Measurements from ENCODE around the gene RWDD1.

RWDD1 gene

DNA sequence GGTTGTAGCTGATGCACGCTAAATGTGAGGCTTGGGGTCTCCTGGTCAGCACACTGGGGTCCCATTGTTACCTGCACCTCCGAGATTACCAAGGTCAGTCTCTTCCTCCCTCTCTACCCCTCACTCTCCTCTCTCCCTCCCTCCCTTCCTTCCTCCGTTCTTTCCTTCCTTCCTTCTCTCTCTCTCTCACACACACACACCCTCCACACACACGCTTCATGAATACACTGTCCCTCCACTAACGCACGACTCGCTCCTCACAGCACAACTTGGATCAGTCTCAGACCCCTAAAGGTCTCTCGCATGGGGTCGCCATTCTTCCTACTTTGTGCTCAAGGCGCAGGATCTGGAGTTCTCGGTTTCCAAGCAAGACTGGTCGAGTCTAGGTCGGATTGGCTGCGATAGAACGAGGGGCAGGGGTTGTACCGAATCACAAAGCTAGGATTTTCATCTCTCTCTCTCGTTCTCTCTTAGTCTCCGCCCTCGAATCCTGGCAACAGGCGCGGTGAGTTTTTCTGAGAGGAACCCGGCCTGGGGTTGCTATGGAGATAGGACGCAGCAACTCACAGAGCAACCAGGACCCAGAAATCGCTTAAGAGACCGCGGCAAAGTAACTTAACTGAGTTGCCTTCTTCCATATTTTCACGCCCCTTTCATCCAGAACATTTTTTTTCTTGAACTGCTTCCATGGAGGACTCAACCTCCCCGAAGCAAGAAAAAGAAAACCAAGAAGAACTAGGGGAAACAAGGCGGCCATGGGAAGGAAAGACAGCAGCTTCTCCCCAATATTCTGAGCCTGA, 44.8 kb downstream of the RWDD1 start, which contains the start of gene RSPH4A:
Gene RSPH4A, plus strand, starts transcription at position 543 of the 800 bp plus-strand sequence. Its CDS starts 145 bp downstream, at position 688.
- peak; percentile 53 for DNase-seq (ENCODE audit: low read depth)

- DNase-seq (ENCODE audit: low read depth), result no peak
Measured at GRCh38 chr6:116616737-116617053, 45.4 kb downstream of the RWDD1 start.

DNA sequence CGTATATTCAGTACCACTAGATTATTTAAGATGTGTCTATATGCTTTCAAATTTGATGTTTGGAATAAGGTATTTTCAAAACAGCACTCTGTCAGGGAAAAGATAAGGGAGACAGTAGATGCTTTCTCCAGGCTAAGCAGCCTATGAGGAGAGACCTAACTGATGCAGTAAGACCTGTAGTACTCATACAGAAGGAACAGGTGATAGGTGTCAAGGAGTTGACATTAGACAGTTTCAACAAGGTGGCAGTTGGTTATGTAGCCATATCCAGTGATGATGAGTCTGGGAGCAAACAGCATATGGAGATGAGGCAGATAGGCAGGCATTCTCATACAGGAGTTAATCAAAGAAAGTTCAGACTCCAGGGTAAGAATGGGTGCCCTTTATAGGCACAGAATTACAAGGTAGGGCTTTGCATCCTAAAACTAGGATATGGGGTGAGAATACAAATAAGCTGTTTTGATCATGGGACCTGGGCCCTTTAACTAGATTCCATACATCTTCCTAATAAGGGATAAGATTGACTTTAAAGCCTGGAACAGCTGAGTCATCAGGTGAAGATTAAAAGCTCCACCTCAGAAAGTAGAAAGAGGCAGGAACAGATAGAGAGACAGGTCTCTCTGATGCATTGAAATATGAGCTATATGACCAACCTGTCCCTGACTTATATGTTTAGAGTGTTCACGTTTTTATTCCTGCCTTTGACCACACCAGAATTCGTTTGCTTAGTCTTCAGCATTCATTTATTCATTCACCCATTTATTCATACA, 52.9 kb downstream of the RWDD1 start:
- no peak for DNase-seq (ENCODE audit: low read depth)

DNA sequence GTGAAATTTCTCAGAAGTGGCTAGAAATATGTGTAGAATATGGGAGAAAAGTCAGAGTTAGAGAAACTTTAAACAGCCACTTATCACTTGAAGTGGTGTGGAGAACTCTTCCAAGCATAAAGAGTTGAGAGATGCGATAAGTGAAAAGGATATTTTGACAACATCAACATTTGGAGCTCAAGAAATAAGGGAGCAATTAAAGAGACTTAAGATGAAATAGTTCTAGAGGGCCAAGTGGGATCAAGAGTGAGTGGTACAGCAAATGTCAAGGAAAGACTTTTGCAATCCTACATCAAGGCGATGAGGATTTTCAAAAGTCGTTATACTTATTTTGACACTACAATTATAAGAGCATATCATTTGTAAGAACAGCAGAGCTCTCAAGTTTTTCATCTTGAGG, 54.6 kb downstream of the RWDD1 start:
- no peak for DNase-seq (ENCODE audit: low read depth)

GRCh38 chr6:116629563-116629981, 58.3 kb downstream of the RWDD1 start:
- DNase-seq (ENCODE audit: low read depth), result no peak

GRCh38 chr6:116631379-116631990, 60.2 kb downstream of the RWDD1 start:
- no peak for DNase-seq (ENCODE audit: low read depth)

DNA sequence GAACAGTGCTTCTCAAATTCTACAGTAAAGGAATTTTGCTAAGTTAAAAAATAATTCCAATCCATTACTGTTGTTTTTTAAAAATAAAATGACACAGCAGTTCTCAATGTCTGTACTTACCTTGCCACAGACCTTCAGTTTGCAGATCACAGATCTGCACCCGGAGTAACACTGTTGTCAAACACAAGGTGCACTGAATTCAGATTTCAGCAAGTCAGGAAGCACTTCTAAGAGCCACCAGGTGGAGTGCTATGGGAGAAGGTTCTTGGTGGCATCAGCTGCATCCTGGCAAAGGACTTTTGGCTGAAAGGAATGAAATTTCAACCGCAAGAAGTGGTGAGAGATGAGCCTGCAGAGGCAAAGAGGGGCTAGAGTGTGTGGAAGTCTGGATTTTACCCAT, 62.4 kb downstream of the RWDD1 start:
- no peak for DNase-seq (ENCODE audit: low read depth)

All from activated T-cell treated with anti-CD3 and anti-CD28 coated beads for 24 hours (primary cell).